GM21717 (cell line): Measurements from ENCODE around the gene PLN.

Source experiments
- ATAC-seq: cut with Tn5 transposase; IDR thresholded peaks from one replicate; pipeline ENCODE4 v1.9.1; 2021; ENCODE audit warnings: mild to moderate bottlenecking, moderate library complexity; ENCODE audit not compliant: unreplicated experiment

PLN gene

DNA sequence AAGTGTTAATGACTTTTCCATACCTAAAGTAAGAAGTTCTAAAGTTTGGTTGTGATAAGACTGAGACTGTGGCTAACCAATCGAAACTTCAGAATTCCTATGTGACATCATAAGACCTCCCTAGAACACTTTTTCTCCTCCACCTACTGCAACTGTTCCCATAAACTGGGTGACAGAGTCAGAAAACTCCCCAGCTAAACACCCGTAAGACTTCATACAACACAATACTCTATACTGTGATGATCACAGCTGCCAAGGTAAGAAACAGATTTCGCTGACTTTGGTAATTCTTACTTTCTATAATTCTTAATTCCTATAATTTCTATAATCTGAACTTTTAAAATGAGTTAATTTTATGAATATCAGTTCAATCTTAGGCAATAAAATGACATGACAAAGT is at the start of gene PLN:
TSS of gene PLN (plus strand) at position 161 of the 400 bp plus-strand sequence. CDS start 10,626 bp downstream, outside the sequence.
- no peak for ATAC-seq

DNA sequence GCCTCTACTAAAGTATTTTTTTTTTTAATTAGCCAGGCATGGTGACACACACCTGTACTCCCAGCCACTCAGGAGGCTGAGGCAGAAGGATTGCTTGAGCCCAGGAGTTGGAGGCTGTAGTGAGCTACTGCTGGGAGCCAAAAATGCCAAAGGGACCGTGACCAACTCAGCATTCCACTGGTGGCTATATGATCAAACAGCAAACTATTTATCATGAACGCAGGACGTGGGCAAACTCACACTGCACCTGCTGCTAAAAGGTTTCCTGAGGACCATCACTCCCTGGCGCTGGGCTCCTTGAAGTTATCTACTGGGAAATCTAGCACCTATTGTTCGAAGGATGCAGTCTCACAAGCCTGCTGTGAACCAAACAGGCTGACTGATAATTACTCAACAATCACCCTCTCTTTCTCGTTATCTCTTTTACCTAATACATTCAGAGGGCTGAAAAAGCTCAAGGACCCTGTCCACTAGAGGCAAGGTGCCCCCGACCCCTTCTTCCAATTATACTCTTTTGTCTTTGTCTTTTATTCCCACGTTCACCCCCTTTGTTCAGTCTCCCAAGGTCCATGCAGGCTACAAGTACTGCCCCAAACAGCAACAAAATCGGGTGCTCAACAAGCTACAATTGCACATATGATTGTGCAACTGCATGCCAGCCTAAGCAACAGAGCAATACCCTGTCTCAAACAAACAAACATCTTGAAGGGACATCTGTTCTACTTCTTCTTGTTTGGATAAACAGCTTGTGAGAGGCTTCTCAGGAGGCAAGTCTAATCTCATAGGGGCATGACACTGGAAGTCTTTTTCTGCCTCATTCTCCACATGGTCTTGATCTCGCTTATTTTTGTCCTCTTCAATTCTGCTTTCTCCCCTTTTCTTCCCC is 47.7 kb upstream of the PLN start:
- no peak for ATAC-seq

DNA sequence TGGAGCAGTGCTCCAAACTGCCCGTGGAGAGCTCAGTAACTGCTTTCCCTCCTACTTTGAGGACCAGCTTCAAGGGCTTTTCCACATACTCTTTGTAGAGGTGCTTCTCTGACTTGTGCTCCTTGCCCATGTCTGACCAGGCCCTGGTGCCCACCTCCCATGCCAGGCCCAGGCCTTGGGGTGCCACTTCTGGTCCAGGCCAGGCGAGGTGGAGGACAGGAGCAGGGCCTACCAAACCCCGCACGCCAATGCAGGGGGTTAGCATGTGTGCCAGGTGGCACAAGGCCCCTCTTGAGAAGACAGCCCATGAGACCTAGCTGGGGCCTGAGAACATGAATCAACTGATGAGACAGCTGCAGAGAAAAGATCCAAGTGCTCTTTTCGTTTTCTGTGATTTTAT is 47.0 kb upstream of the PLN start:
- ATAC-seq, result no peak

DNA sequence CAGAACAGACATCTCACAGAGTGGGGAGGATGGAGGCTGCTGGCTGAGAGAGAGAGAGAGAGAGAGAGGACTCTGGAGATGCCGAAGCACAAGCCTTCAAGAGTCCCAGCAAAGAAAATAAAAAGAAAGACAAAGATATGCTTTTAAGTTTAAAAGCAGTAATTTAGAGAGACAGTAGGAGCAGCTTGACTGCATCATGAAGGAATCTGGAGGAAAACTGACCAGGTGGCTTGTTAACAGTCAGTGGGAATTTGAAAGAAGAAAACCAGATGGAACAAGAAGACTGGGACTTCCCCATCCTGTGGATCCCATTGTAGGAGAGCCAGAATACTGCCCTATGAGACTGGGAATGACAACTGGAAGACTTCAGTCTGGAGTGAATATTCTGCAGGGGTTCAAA is 46.3 kb upstream of the PLN start:
- no peak for ATAC-seq

DNA sequence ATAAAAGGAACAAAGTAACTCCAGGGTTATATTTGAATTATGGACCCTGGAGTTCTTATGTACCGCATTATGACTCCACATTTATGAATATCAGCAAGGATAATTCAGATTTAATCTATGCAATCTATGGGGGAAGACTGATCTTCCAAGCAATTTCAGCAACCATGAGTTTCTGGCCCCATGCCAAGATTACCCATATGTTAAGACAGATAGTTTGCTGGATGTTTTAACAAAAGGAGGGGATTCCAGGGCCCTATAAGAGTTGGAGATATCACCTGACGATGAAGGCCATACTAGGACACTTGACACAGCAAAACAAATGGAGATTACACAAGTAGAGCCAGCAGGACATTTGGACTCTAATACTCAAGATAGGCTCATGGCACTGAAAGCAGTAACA is 45.9 kb upstream of the PLN start:
- no peak for ATAC-seq

DNA sequence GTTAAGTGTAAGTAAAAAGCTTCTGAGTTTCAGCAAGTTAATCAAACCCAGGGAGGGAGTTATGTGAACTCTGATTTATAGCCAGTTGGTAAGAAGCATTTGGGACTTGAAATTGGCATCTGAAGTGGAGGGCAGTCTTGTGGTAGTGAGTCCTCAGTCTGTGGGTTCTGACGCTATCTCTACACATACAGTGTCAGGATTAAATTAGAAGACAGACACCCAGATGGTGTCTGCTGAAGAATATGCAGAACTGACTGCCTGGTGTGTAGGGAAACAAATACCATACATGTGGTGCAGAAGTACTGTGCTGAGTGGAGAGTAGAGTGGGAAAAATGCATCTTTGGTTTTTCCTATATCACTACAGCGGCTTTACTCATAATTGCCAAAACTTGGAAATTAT is 43.5 kb upstream of the PLN start:
- ATAC-seq, result no peak

DNA sequence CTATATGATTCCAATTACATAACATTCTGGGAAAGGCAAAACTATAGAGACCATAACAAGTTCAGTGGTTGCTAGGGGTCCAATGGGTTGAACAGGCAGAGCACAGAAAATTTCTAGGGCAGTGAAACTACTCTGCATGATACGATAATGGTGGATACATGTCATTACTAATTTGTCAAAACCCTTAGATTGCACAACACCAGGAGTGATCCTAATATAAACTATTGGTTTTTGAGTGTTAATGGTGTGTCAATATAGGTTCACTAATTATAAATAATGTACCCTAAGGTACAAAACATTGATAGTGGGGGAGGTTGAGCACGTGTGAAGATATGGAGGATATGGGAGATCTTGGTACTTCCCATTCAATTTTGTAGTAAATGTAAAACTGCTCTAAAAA is 42.4 kb upstream of the PLN start:
- no peak for ATAC-seq

DNA sequence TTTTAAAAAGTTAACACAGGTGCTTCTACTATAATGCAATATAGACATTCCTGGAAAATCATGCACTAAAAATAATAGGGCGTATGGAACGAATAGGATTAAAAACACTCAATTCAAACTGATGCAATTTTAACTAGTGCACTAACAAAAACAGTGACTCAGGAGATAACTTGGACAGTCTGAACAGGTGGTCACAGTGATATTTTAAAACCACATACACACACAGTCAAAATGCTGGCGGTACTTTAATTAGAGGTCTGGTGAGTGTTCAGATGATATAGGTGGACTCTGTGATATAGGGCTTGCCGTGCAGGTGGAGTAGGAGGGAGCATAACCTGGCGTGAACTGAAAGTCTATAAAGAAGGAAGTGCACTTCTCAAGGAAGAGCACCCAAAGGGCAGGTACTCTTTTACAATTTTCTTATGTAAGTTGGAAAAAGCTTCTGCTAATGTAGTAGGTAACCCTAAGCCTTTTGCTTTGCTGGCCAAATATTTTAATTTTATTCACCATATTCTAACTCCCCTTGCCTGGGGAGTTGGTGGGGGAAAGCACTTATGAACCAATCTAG is 41.9 kb upstream of the PLN start:
- ATAC-seq, result no peak

DNA sequence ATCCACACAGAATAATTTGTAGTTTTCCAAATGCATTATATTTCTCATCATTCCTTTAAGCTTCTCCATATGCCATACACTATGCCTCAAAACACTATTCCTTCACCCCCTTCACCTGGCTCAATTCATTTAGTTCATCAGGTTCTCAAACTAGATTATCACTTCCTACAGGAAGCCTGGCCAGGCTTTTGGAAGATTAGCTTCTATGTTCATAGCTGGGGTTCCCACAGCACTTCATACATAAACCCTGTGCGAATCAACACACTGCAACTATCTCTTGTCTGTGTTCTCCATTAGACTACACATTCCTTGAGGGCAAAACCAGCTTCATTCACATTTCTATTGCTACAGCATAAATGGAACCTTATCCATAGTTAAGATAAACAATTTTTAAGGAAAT is 40.5 kb upstream of the PLN start:
- ATAC-seq, result no peak

DNA sequence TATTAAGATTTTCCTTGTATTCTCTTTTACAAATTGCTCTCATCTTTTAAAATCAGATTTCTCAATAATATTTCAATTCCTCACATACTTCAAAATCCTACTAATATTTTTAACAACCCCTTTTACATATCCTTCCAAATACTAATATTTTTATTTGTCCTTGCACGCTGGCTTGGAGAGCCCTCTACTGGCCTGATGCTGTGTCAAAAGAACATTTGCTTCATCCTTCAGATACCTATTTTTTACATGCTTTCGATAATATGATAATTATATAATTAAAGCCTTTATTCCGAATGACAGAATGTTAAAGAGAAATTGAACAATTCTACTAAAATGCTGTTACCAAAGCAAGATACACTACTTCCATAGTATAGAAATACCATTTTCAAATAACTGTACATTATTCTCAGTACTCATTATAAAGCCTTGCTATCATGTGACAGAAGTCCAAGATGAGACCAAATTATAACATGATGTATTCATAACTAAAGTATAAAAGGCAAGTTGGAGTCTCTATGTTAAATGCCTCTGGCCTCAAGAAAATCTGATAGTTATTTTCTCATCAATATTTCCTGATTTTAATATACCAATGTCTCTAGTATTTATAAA is 39.0 kb upstream of the PLN start:
- ATAC-seq, result no peak

DNA sequence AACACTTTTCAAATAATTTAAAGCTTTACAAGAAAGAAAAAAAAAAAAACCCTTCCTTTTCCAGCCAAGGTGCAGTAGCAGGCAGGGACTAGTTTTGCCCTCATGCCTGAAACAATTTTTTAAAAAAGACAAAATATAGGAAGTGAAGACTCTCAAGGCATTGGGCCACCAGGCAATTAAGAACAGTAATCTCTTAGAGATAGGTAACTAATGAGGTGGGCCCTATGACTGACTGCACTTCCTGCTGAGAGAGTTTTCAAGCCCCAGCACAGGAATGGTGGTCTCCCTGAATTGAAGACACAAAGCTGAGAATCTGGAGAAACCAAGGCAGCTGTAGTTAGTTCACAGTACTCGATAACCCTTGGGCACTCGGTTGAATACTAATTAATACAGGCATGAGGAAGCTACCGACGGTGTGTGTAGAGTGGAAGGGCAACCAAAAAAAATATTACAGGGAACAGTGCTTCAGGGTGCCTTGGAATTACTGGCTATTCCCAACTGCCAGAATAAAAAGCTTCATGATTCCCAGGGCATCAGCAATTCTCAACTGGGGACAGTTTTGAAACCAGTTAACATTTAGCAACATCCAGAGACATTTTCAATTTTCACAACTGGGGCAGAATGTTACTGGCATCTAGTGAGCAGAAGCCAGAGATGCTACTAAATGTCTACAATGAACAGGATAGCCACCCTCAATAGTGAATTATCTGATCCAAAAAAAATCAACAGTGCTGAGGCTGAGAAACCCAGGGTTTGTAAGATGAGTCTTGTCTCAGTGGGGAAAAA is 36.0 kb upstream of the PLN start:
- ATAC-seq, result no peak

DNA sequence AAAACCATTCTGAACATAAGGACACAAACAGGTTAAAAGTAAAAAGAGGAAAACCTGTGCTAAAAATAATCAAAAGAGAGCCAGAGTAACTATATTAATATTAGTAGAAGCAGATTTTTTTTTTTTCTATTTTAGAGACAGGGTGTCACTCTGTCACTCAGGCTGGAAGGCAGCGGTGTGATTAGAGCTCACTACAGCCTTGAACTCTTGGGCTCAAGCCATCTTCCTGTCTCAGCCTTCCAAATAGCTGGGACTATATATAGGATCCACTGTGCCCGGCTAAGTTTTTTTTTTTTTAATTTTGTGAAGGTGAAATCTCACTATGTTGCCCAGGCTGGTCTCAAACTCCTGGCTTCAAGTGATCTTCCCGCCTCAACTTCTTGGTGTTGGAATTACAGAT is 33.4 kb upstream of the PLN start:
- no peak for ATAC-seq

DNA sequence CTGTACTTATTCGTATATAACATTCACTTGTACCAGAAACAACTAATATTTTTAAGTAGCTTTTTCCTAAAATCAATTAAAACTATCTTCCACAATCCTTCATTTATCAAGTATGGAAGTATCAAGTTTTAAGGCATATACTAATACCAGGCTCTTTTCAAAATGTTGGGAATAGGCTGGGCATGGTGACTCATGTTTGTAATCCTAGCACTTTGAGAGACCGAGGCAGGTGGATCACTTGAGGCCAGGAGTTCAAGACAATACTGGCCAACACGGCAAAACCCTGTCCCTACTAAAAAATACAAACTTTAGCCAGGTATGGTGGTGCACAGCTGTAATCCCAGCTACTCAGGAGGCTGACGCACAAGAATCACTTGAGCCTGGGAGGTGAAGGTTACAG is 25.7 kb upstream of the PLN start:
- no peak for ATAC-seq

DNA sequence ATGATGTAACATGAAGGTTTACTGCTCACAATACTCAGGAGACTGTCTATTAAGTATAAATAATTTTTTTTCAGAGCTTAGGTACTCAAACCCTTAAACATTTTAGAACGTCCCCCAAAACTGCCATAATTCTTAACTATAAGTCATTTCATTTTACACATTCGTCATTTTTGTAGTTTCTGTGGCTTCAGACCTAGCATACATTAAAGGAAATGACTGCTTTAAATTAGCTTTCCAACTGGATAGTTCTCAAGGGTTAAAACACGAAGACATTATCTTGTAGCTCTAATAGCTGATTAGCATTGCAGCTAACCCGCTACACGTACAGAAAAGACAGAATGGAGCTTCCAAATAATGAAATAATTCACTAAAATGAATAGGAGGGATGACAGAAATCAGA is 24.9 kb upstream of the PLN start:
- ATAC-seq, result no peak

DNA sequence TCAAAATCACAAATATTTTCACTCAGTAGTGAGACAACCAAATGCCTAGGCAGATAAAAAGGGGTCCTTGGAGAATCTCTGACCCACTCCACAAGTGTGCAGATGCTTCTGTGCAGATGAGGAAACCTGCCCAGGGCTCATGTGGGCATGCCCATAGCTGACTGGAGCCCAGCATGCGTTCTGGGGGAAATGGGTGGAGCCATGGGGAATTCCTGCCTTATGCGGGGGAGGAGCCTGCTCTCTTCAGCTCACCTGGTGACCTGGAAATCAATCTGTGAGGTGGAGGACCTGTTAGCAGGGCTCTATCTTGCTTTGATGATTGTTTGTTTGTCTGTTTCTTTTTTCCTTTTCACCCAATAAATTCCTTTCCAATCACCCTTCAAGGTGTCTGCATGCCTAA is 23.4 kb upstream of the PLN start:
- ATAC-seq, result no peak

DNA sequence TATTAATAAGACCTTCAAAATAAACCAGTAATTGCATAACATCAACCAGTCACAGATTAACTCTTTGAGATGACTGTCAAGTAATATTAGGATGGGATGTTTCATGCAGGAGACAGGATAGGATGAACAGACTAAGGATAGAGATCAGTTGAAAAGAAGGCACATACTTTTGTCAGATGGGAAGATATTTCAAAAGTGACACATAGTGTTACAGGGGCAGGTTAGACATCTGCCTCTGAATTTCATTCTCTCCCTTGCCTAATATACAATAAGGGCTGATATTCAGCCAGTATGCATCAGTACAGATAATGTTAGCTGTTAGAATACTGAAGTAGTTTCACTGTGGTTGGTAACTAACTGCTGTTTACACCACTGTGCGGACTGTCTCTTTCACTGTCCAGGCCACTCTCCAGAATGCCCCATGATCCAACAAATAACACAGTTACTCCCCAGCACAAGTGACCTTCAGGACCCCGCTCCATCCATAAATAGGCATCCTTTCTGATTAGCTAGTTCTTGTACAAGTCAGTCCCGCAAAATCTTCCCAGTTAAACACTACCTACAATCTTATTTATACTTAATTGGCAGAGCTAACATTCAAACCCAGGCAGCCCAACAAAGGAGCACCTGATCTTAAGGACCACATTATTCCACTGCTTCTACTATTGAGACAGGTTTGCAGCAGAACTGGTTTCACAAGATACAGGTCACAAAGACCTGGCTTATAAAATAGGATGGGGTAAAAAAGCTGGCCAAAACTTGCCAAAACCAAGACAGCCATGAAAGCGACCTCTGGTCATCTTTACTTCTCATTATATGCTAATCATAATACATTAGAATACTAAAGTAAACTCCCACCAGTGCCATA is 21.9 kb upstream of the PLN start:
- no peak for ATAC-seq

DNA sequence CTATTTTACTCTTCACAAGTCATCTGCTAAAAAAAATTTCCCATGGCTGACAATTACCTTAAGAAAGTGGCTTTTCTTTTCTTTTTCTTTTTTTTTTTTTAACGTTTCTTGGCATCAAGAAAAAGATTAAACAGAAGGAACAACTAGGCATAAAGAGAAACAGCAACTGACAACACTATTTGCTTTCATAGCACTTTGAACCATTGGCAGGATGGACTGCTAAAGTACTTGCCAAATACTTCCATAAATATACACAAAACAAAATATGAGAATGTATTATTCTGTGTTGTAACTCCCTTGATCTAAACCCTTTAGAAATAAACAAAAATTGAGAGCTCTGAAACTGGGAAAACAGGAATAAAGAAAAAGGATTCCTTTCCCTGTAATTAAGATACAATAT is 20.0 kb upstream of the PLN start:
- no peak for ATAC-seq

DNA sequence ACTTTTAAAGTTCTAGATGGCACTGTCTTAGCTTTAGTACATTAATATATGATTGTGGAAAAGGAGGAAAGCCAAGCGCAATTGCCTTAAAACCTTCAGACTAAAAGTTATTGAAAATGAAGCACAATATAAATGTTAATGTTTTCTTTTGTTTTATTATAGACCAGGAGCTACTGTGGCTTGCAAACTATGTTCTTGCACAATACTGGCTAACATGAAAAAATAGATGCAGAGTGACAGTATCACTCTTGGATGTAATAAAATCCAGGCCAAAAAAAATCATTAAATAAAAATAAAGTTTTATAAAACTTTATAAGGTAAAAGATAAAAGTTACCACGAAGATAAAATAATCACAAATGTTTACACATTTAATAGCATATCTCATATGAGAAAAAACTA is 18.3 kb upstream of the PLN start:
- no peak for ATAC-seq

DNA sequence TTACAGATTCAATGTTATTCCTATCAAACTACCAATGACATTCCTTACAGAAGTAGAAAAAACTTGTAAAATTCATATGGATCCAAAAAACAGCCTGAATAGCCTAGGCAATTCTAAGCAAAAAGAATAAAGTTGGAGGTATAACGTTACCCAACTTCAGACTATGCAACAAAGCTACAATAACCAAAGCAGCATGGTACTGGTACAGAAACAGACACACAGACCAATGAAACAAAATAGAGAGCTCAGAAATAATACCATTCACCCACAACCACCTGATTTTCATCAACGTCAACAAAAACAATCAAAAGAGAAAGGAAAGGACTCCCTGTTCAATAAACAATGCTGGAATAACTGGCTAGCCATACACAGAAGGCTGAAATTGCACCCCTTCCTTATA is 17.2 kb upstream of the PLN start:
- no peak for ATAC-seq

DNA sequence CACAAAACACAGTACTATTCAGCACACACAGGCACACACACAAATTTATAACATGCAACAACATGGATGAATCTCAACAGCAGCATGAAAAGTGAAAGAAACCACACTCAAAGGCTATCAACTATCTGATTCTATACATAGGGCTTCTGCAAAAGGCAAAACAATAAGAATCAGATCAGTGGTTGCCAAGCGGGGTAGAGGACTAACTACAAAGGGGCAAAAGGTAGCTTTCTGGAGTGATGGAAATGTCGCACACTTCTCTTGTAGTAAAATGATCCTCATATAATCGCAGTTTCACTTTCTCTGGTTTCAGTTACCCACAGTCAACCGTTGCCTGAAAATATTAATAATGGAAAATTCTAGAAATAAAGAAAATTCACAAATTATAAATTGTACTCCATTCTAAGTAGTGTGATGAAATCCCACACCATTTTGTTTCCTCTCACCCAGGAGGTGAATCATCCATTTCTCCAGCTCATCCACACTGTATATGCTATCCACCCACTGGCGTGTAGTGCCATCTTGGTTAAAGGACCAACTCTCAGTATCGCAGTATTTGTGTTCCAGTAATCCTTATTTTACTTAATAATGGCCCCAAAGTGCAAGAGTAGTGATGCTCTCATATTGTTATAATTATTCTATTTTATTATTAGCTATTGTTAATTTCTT is 12.8 kb upstream of the PLN start:
- ATAC-seq, result no peak
